ENCODE measurements around the gene PIF1.

DNA sequence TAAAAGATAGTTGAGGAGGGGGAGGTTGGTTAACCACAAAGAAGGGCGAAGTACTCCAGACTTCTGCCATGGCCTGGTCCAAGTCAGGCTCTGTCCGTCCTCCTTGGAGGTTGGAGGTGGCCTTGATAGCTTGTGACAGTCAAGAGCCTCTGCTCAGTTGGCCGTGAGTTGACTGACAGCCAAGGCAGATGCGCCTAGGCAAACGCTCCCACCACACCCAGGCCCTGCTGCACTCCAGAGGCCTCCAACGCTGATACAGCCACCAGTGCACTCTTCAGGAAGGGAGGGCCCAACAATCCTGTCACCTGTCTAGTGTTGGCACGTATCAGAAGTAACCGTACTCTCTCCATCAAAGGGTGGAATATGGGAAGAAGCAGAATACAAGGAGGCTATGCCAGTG is 59.4 kb downstream of the PIF1 start:
- TF ChIP-seq, protein P1, sequence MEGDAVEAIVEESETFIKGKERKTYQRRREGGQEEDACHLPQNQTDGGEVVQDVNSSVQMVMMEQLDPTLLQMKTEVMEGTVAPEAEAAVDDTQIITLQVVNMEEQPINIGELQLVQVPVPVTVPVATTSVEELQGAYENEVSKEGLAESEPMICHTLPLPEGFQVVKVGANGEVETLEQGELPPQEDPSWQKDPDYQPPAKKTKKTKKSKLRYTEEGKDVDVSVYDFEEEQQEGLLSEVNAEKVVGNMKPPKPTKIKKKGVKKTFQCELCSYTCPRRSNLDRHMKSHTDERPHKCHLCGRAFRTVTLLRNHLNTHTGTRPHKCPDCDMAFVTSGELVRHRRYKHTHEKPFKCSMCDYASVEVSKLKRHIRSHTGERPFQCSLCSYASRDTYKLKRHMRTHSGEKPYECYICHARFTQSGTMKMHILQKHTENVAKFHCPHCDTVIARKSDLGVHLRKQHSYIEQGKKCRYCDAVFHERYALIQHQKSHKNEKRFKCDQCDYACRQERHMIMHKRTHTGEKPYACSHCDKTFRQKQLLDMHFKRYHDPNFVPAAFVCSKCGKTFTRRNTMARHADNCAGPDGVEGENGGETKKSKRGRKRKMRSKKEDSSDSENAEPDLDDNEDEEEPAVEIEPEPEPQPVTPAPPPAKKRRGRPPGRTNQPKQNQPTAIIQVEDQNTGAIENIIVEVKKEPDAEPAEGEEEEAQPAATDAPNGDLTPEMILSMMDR (IDR thresholded peaks at IDR 0.05; ENCODE audit: poor library complexity, severe bottlenecking) = no peak
- TF ChIP-seq POLR2AphosphoS5 (IDR thresholded peaks at IDR 0.05) (no peak), RAD21 (conservative IDR thresholded peaks at IDR 0.05) (no peak)

Measured in neural cell (in vitro differentiated cells).